ENCODE results near the gene MAGI1.

MAGI1 gene

DNA sequence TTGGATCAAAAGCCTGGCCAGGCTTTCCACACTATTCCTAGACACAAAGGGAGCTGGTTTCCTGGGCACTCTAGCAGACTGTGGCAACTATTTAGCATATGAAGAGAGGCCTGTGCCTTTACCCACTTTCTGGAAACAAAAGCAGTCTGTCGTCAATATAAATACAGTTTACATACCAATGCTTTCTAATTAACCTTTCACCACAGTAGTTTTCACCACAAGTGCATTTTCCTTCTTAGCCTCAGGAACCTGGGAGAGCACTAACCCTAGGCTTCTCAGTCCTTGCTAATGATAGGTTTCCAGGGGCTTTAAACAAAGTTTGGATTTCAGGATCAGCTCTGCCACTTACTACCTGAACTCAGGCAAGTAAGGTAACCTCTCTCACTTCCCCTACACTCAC is 499.1 kb downstream of the MAGI1 start:
- no peak overlapping the region for H3K4me3 ChIP-seq (replicated peaks; ENCODE audit: insufficient read depth, low read length)

DNA sequence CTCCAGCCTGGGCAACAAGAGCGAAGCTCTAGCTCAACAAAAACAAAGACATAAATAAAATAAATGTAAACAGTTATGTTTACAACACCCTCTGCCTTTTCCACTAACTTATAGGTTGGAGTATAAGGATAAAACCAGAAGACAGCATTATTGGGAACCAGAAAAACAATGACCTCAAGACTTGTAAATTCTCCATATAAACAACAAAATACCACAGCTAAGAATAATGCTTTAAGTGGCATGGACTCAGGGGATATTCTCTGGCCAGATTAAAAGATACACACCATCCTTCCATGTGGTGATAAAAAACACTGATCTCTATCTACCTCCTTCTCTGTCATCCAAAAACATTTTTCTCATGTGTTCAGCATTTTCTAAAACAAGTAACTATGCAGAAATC is 500.6 kb downstream of the MAGI1 start:
- Histone ChIP-seq H3K27ac (replicated peaks) (no peak overlapping the region), H3K27me3 (ENCODE audit: insufficient read depth, poor library complexity, severe bottlenecking) (no peaks in the 10 kb centered on the region), H3K4me3 (replicated peaks; ENCODE audit: insufficient read depth, low read length) (no peak overlapping the region)
- TF ChIP-seq SPI1 (IDR thresholded peaks at IDR 0.05; ENCODE audit: borderline replicate concordance, low read depth) (no peak), GABPA (IDR thresholded peaks at IDR 0.05; ENCODE audit: low read depth) (no peak), POLR2AphosphoS5 (IDR thresholded peaks at IDR 0.05; ENCODE audit: low read depth) (no peak)
- TF ChIP-seq, protein P1, sequence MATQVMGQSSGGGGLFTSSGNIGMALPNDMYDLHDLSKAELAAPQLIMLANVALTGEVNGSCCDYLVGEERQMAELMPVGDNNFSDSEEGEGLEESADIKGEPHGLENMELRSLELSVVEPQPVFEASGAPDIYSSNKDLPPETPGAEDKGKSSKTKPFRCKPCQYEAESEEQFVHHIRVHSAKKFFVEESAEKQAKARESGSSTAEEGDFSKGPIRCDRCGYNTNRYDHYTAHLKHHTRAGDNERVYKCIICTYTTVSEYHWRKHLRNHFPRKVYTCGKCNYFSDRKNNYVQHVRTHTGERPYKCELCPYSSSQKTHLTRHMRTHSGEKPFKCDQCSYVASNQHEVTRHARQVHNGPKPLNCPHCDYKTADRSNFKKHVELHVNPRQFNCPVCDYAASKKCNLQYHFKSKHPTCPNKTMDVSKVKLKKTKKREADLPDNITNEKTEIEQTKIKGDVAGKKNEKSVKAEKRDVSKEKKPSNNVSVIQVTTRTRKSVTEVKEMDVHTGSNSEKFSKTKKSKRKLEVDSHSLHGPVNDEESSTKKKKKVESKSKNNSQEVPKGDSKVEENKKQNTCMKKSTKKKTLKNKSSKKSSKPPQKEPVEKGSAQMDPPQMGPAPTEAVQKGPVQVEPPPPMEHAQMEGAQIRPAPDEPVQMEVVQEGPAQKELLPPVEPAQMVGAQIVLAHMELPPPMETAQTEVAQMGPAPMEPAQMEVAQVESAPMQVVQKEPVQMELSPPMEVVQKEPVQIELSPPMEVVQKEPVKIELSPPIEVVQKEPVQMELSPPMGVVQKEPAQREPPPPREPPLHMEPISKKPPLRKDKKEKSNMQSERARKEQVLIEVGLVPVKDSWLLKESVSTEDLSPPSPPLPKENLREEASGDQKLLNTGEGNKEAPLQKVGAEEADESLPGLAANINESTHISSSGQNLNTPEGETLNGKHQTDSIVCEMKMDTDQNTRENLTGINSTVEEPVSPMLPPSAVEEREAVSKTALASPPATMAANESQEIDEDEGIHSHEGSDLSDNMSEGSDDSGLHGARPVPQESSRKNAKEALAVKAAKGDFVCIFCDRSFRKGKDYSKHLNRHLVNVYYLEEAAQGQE (IDR thresholded peaks at IDR 0.05; ENCODE audit: insufficient replicate concordance, low read depth), result no peak
- TF ChIP-seq, protein P2, sequence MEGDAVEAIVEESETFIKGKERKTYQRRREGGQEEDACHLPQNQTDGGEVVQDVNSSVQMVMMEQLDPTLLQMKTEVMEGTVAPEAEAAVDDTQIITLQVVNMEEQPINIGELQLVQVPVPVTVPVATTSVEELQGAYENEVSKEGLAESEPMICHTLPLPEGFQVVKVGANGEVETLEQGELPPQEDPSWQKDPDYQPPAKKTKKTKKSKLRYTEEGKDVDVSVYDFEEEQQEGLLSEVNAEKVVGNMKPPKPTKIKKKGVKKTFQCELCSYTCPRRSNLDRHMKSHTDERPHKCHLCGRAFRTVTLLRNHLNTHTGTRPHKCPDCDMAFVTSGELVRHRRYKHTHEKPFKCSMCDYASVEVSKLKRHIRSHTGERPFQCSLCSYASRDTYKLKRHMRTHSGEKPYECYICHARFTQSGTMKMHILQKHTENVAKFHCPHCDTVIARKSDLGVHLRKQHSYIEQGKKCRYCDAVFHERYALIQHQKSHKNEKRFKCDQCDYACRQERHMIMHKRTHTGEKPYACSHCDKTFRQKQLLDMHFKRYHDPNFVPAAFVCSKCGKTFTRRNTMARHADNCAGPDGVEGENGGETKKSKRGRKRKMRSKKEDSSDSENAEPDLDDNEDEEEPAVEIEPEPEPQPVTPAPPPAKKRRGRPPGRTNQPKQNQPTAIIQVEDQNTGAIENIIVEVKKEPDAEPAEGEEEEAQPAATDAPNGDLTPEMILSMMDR (IDR thresholded peaks at IDR 0.05; ENCODE audit: insufficient read depth, low read length), result no peak
- DNase-seq (ENCODE audit: low read depth in 1 of 2, low spot score in 1 of 2), result no peak

More for the DNA sequence above, 499.1 kb downstream of the MAGI1 start:
- no peaks in the 10 kb centered on the region for H3K27me3 ChIP-seq (ENCODE audit: insufficient read depth, poor library complexity, severe bottlenecking)
- H3K27ac ChIP-seq (replicated peaks), result no peak overlapping the region
- no peak for DNase-seq (ENCODE audit: low read depth in 1 of 2, low spot score in 1 of 2)
- no peak for TF ChIP-seq SPI1 (IDR thresholded peaks at IDR 0.05; ENCODE audit: borderline replicate concordance, low read depth)

DNA sequence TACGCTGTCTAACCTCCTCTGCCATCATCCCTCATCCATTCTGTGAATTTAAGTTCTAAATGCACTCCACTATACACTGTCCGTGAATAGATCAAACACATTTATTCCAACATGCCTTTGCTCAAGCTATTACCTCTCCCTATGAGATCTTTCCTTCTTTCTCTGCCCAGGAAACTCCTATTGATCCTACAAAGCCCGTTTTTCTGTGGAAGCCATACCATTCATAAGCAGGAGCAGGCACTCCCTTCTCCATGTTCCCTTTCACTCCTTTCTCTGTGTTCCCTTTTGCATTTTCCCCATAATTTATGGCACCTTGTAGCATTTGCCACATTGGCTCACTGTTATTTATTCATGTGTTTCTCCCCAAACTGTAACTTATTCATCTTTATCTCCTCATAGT is 501.6 kb downstream of the MAGI1 start:
- TF ChIP-seq GABPA (IDR thresholded peaks at IDR 0.05; ENCODE audit: low read depth), result no peak
- TF ChIP-seq, protein P1 (IDR thresholded peaks at IDR 0.05; ENCODE audit: insufficient replicate concordance, low read depth), result no peak
- no peak for TF ChIP-seq SPI1 (IDR thresholded peaks at IDR 0.05; ENCODE audit: borderline replicate concordance, low read depth)
- no peak for TF ChIP-seq POLR2AphosphoS5 (IDR thresholded peaks at IDR 0.05; ENCODE audit: low read depth)
- TF ChIP-seq, protein P2 (IDR thresholded peaks at IDR 0.05; ENCODE audit: insufficient read depth, low read length), result no peak

DNA sequence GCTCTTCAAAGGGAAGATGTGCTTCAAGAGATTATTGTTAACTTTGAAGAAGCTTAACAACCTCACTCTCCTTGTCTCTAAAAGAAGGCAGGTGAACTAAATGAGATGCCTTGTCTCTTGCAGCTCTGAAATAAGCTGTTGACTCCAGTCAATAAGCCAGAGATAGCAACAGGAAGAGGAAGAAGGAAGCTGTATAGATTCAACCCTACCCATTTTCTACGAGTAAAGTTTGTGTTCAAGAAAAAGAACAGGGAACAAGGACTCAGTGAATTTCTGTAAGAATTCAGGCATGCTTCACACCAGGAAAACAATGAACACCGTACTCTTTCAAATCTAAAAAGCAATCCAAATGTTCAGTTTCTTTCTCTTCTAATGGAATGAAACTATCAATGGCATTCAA is 503.5 kb downstream of the MAGI1 start:
- no peak overlapping the region for H3K27ac ChIP-seq (replicated peaks)
- TF ChIP-seq, protein P1 (IDR thresholded peaks at IDR 0.05; ENCODE audit: insufficient replicate concordance, low read depth), result no peak
- TF ChIP-seq, protein P2 (IDR thresholded peaks at IDR 0.05; ENCODE audit: insufficient read depth, low read length), result no peak
- TF ChIP-seq POLR2AphosphoS5 (IDR thresholded peaks at IDR 0.05; ENCODE audit: low read depth), result no peak
- H3K4me3 ChIP-seq (replicated peaks; ENCODE audit: insufficient read depth, low read length), result no peak overlapping the region
- no peak for DNase-seq (ENCODE audit: low read depth in 1 of 2, low spot score in 1 of 2)
- H3K27me3 ChIP-seq (ENCODE audit: insufficient read depth, poor library complexity, severe bottlenecking), result no peaks in the 10 kb centered on the region

More for the DNA sequence above, 501.6 kb downstream of the MAGI1 start:
- H3K4me3 ChIP-seq (replicated peaks; ENCODE audit: insufficient read depth, low read length), result no peak overlapping the region
- no peak overlapping the region for H3K27ac ChIP-seq (replicated peaks)
- H3K27me3 ChIP-seq (ENCODE audit: insufficient read depth, poor library complexity, severe bottlenecking), result no peaks in the 10 kb centered on the region
- DNase-seq (ENCODE audit: low read depth in 1 of 2, low spot score in 1 of 2), result no peak

Data from HL-60 (cell line).